HCT116 (cell line): ENCODE data around the gene SSNA1. TPM values are rescaled to one million over a fixed set of nuclear protein-coding genes. Genes with fewer than 3 reads are reported as not detected.

Source experiments
- ATAC-seq: fragments of 200-7000 bp; cut with Tn5 transposase; 2 replicates; pipeline ENCODE4 v1.9.1; 2020; ENCODE audit warnings: mild to moderate bottlenecking, moderate library complexity
- BruUV-seq: library from RNA; stranded (reverse); fragments of 400-500 nt; replicated peaks from 2 replicates; lab custom pipeline; 2021; lab: Mats Ljungman, UMichigan
- CTCF ChIA-PET: fragments of 300-600 bp; sonication (Branson Sonifier 250); formaldehyde crosslinking; loops from one replicate; lab custom pipeline; 2021; ENCODE audit warnings: antibody characterized with exemption; lab: Charles Lee
- POLR2A ChIA-PET: fragments of 300-600, 350-600 bp; sonication (Branson Sonifier 250); formaldehyde crosslinking; loops from one replicate; lab custom pipeline; 2021; ENCODE audit warnings: antibody characterized with exemption; lab: Charles Lee
- RAD21 ChIA-PET, 2 experiments: fragments of 300-600 bp; sonication (Branson Sonifier 250); formaldehyde crosslinking; loops; one replicate each; lab custom pipeline; 2023; ENCODE audit warnings: low total read pairs in 2 of 2; ENCODE audit not compliant: uncharacterized antibody in 2 of 2, unreplicated experiment in 2 of 2, low non-redundant PET in 1 of 2; lab: Charles Lee
- DNase-seq: peaks from one replicate; pipeline ENCODE4 v3.0.0-alpha.2; 2010; ENCODE audit warnings: low read depth, low spot score
- H2AFZ ChIP-seq: fragments of 200-600 bp; shearing (Covaris generic), sonication (generic); 2 replicates; pipeline ENCODE4 v1.6.1; 2017; ENCODE audit warnings: low read depth, mixed run types, mixed read lengths, antibody characterized with exemption, low read length; ENCODE audit not compliant: poor library complexity, severe bottlenecking
- H3K27ac ChIP-seq: 2 replicates; pipeline ENCODE4 v1.5.1; 2012; ENCODE audit warnings: low read depth, low read length
- H3K27me3 ChIP-seq: fragments of 200-600 bp; sonication (generic); 2 replicates; pipeline ENCODE4 v1.6.1; 2016; ENCODE audit warnings: mixed run types, low read length, mixed read lengths; ENCODE audit not compliant: insufficient read depth
- H3K36me3 ChIP-seq, 2 experiments: fragments of 200-500 bp in 1 of 2; fragments of 200-600 bp in 1 of 2; sonication (Bioruptor generic) in 1 of 2; sonication (generic) in 1 of 2; 2 replicates each; pipeline versions ENCODE4 v1.5.1 to v1.6.1; 2014 to 2016; ENCODE audit warnings: low read length in 2 of 2, inconsistent platforms in 1 of 2, mixed read lengths in 1 of 2, mixed run types in 1 of 2; ENCODE audit not compliant: insufficient read depth in 2 of 2, control insufficient read depth in 1 of 2
- H3K4me1 ChIP-seq, 2 experiments: fragments of 200-600 bp in 1 of 2; sonication (generic) in 1 of 2; 2 replicates each; pipeline versions ENCODE4 v1.5.1 to v1.6.1; 2012 to 2017; ENCODE audit warnings: low read length in 2 of 2, inconsistent platforms in 1 of 2, mild to moderate bottlenecking in 1 of 2, mixed read lengths in 1 of 2, mixed run types in 1 of 2, moderate library complexity in 1 of 2; ENCODE audit not compliant: insufficient read depth in 2 of 2, control insufficient read depth in 1 of 2
- H3K4me2 ChIP-seq: fragments of 200-600 bp; sonication (generic); 2 replicates; pipeline ENCODE4 v1.6.1; 2017; ENCODE audit warnings: mixed run types, low read length, mixed read lengths
- H3K4me3 ChIP-seq, 2 experiments: fragments of 200-600 bp in 1 of 2; sonication (generic) in 1 of 2; replicated peaks in 1 of 2; 2 replicates each; pipeline ENCODE4 v1.5.1; 2011 to 2016; ENCODE audit warnings: low read length in 2 of 2, control low read depth in 1 of 2, low read depth in 1 of 2, mild to moderate bottlenecking in 1 of 2, mixed read lengths in 1 of 2, mixed run types in 1 of 2
- H3K79me2 ChIP-seq: fragments of 200-600 bp; sonication (generic); 2 replicates; pipeline ENCODE4 v1.6.1; 2017; ENCODE audit warnings: mild to moderate bottlenecking, mixed run types, low read length, moderate library complexity, mixed read lengths; ENCODE audit not compliant: insufficient read depth
- H3K9ac ChIP-seq: fragments of 200-600 bp; sonication (generic); 2 replicates; pipeline ENCODE4 v1.6.1; 2016; ENCODE audit warnings: low read length, mixed read lengths
- H3K9me2 ChIP-seq: fragments of 200-600 bp; sonication (generic), shearing (Covaris generic); 2 replicates; pipeline ENCODE4 v1.6.1; 2017; ENCODE audit warnings: mixed run types, mild to moderate bottlenecking, moderate library complexity; ENCODE audit not compliant: insufficient read depth
- H3K9me3 ChIP-seq, 2 experiments: fragments of 200-500 bp in 1 of 2; fragments of 200-600 bp in 1 of 2; sonication (Bioruptor generic) in 1 of 2; sonication (generic) in 1 of 2; 2 replicates each; pipeline ENCODE4 v1.6.1; 2014 to 2017; ENCODE audit warnings: low read length in 2 of 2, mixed read lengths in 2 of 2, inconsistent platforms in 1 of 2, low read depth in 1 of 2, mild to moderate bottlenecking in 1 of 2, mixed run types in 1 of 2, moderate library complexity in 1 of 2; ENCODE audit not compliant: control insufficient read depth in 1 of 2, insufficient read depth in 1 of 2
- H4K20me1 ChIP-seq: fragments of 200-600 bp; sonication (generic), shearing (Covaris generic); 2 replicates; pipeline ENCODE4 v1.6.1; 2017; ENCODE audit warnings: mixed run types, mild to moderate bottlenecking, moderate library complexity; ENCODE audit not compliant: insufficient read depth
- ELF1 ChIP-seq: IDR thresholded peaks from 2 replicates; pipeline ENCODE4 v1.6.1; 2012; ENCODE audit warnings: low read depth, borderline replicate concordance
- EZH2 ChIP-seq: fragments of 200-600 bp; sonication (generic); IDR thresholded peaks from 2 replicates; pipeline ENCODE4 v1.6.1; 2017; ENCODE audit warnings: antibody characterized with exemption, mixed run types
- POLR2A ChIP-seq: IDR thresholded peaks from 2 replicates; pipeline ENCODE4 v1.7.0; 2011; ENCODE audit warnings: borderline replicate concordance; ENCODE audit not compliant: insufficient read depth, insufficient read length; ENCODE audit errors: extremely low read depth
- POLR2AphosphoS5 ChIP-seq: IDR thresholded peaks from 2 replicates; pipeline ENCODE4 v1.6.1; 2011; ENCODE audit warnings: mild to moderate bottlenecking, low read depth, low read length, moderate library complexity
- RAD21 ChIP-seq: IDR thresholded peaks from 2 replicates; pipeline ENCODE4 v1.6.1; 2012; ENCODE audit warnings: low read depth, mild to moderate bottlenecking
- SP1 ChIP-seq: IDR thresholded peaks from 2 replicates; pipeline ENCODE4 v1.6.1; 2012; ENCODE audit warnings: low read depth
- TCF7L2 ChIP-seq: IDR thresholded peaks from 2 replicates; pipeline ENCODE4 v1.7.0; 2011; ENCODE audit warnings: borderline replicate concordance, inconsistent platforms; ENCODE audit not compliant: insufficient read depth, insufficient read length; ENCODE audit errors: extremely low read depth
- intact Hi-C: fragments of 100-400 bp; cut with micrococcal nuclease; formaldehyde crosslinking; loops from 2 replicates; pipeline ENCODE4 v1.10.0; 2022
- total RNA-seq: library from RNA; stranded (reverse); gene quantifications from one replicate; pipeline ENCODE4 v1.2.1, GENCODE V29; 2021; ENCODE audit not compliant: unreplicated experiment
- TF ChIP-seq, protein P1 (sequence below), 3 experiments: fragments of 200-600 bp in 1 of 3; sonication (generic) in 1 of 3; IDR thresholded peaks in 2 of 3; conservative IDR thresholded peaks in 1 of 3; 2 replicates each; pipeline ENCODE4 v1.5.1; 2012 to 2017; ENCODE audit warnings: low read depth in 2 of 3, low read length in 2 of 3, antibody characterized with exemption in 1 of 3, borderline replicate concordance in 1 of 3, control low read depth in 1 of 3, mild to moderate bottlenecking in 1 of 3, mixed read lengths in 1 of 3, mixed run types in 1 of 3, moderate library complexity in 1 of 3; ENCODE audit not compliant: insufficient read depth in 1 of 3

Gene SSNA1
- total RNA-seq, 1 experiment from 2014 or later: 84.7 TPM

DNA sequence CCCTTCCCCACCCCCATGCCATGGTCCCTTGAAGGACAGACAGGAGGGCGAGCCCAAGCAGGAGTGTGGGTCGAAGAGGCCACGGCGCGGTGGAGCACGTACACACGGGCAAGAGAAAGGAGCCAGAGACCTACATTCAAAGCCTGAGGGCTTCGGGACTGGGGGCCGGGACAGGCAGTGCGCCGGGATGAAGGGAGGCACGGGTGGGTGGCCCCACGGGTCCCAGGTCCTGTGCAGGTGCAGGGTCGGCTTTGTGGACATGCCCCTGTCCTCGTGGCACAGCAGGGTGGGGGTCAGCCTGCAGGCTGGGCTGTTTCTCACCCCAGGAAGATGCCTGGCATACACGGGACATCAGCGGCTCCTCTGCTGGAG, 28.4 kb upstream of the SSNA1 start:
- Histone ChIP-seq H3K27me3 (no peaks in the 10 kb centered on the region), H3K9ac (no peak overlapping the region), H4K20me1 (no peaks in the 10 kb centered on the region), H3K79me2 (no peaks in the 10 kb centered on the region), H3K9me2 (no peaks in the 10 kb centered on the region), H2AFZ (no peak overlapping the region), H3K27ac (no peak overlapping the region), H3K4me2 (no peak overlapping the region), H3K36me3 (no peaks in the 10 kb centered on the region), H3K4me1 (peaks cover 7 to 53% of the 10 kb centered on the region in 2 experiments; a peak in 3 of 4 replicates), H3K4me3 (no peak overlapping the region), H3K9me3 (no peaks in the 10 kb centered on the region)
- no peak for ATAC-seq
- intact Hi-C loops: no loop called here
- BruUV-seq: no TSS peak
- no peak for TF ChIP-seq RAD21
- no peak for TF ChIP-seq ELF1
- TF ChIP-seq TCF7L2: no peak
- TF ChIP-seq, protein P1, sequence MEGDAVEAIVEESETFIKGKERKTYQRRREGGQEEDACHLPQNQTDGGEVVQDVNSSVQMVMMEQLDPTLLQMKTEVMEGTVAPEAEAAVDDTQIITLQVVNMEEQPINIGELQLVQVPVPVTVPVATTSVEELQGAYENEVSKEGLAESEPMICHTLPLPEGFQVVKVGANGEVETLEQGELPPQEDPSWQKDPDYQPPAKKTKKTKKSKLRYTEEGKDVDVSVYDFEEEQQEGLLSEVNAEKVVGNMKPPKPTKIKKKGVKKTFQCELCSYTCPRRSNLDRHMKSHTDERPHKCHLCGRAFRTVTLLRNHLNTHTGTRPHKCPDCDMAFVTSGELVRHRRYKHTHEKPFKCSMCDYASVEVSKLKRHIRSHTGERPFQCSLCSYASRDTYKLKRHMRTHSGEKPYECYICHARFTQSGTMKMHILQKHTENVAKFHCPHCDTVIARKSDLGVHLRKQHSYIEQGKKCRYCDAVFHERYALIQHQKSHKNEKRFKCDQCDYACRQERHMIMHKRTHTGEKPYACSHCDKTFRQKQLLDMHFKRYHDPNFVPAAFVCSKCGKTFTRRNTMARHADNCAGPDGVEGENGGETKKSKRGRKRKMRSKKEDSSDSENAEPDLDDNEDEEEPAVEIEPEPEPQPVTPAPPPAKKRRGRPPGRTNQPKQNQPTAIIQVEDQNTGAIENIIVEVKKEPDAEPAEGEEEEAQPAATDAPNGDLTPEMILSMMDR (IDR thresholded peaks at IDR 0.05 in 2 of 3, conservative IDR thresholded peaks at IDR 0.05 in 1 of 3; ENCODE audit: borderline replicate concordance in 1 of 3, insufficient read depth in 1 of 3, low read depth in 2 of 3, low read length in 2 of 3): no peak
- no peak for TF ChIP-seq POLR2AphosphoS5
- no peak for TF ChIP-seq EZH2
- no peak for TF ChIP-seq POLR2A
- no peak for TF ChIP-seq SP1
- POLR2A ChIA-PET: interaction anchor here (0.6 kb wide), 1 partner anchor 41 kb away, joined by 4 read pairs; no protein-coding TSS in a partner anchor
- DNase-seq: no peak
- RAD21 ChIA-PET: no interaction called here
- CTCF ChIA-PET: no interaction called here
